H1 (cell line): ENCODE results near the gene POLA1. TPM values are rescaled to one million over a fixed set of nuclear protein-coding genes. Genes with fewer than 3 reads are reported as not detected.
A peak's percentile ranks its signal among the peaks of the same experiment; 100 is the strongest.

Source experiments
- CTCF ChIA-PET: fragments of 300-600 bp; sonication (Branson Sonifier 250); formaldehyde crosslinking; loops from one replicate; lab custom pipeline; 2021; ENCODE audit not compliant: partially characterized antibody; lab: Charles Lee
- POLR2A ChIA-PET: fragments of 300-600 bp; sonication (Branson Sonifier 250); formaldehyde crosslinking; loops from one replicate; lab custom pipeline; 2021; ENCODE audit warnings: inconsistent platforms; ENCODE audit not compliant: partially characterized antibody; lab: Charles Lee
- DNase-seq, 2 experiments: peaks; one replicate each; pipeline versions ENCODE4 v3.0.0 to v3.0.0-alpha.2; 2010 to 2022; ENCODE audit warnings: low spot score in 2 of 2, low read depth in 1 of 2, mixed read lengths in 1 of 2
- FAIRE-seq: peaks from 2 replicates; lab custom pipeline; 2011; peaks lifted over from hg19 to GRCh38; lab: Jason Lieb, UNC
- H2AFZ ChIP-seq: 2 replicates; pipeline ENCODE4 v1.8.1; 2012; ENCODE audit warnings: low read length, inconsistent platforms
- H2AK5ac ChIP-seq: 2 replicates; pipeline ENCODE4 v1.6.1; 2013; ENCODE audit warnings: low read depth, low read length
- H2BK120ac ChIP-seq: replicated peaks from 2 replicates; pipeline ENCODE3; 2013; ENCODE audit warnings: low read depth, low read length, inconsistent platforms
- H2BK12ac ChIP-seq: 2 replicates; pipeline ENCODE4 v1.6.1; 2013; ENCODE audit warnings: low read depth, low read length
- H2BK15ac ChIP-seq: 2 replicates; pipeline ENCODE4 v1.6.1; 2013; ENCODE audit warnings: low read length
- H2BK20ac ChIP-seq: 2 replicates; pipeline ENCODE4 v1.6.1; 2013; ENCODE audit warnings: low read length
- H2BK5ac ChIP-seq: 2 replicates; pipeline ENCODE4 v1.6.1; 2013; ENCODE audit warnings: low read depth, low read length
- H3K14ac ChIP-seq: 2 replicates; pipeline ENCODE4 v1.6.1; 2013; ENCODE audit warnings: inconsistent platforms; ENCODE audit not compliant: insufficient read length
- H3K18ac ChIP-seq: 2 replicates; pipeline ENCODE4 v1.6.1; 2013; ENCODE audit warnings: low read length; ENCODE audit errors: extremely low read depth
- H3K23ac ChIP-seq: 2 replicates; pipeline ENCODE4 v1.6.1; 2013; ENCODE audit warnings: inconsistent platforms; ENCODE audit not compliant: insufficient read length
- H3K23me2 ChIP-seq: 2 replicates; pipeline ENCODE4 v1.6.1; 2013; ENCODE audit warnings: low read depth, low read length
- H3K27ac ChIP-seq: 2 replicates; pipeline ENCODE4 v1.6.1; 2011; ENCODE audit warnings: low read depth, low read length, inconsistent platforms
- H3K27me3 ChIP-seq, 4 experiments: replicated peaks in 1 of 4; 1 replicate in 1 of 4; 2 replicates in 3 of 4; pipeline versions ENCODE4 v1.6.1 to v1.8.1; 2011 to 2013; ENCODE audit warnings: low read length in 3 of 4, mild to moderate bottlenecking in 3 of 4, inconsistent platforms in 2 of 4, mixed read lengths in 2 of 4, moderate library complexity in 1 of 4; ENCODE audit not compliant: control insufficient read depth in 3 of 4, insufficient read depth in 3 of 4; ENCODE audit errors: extremely low read depth in 1 of 4
- H3K36me3 ChIP-seq, 4 experiments: 2 replicates each; pipeline versions ENCODE4 v1.6.1 to v1.8.1; 2011 to 2013; ENCODE audit warnings: mild to moderate bottlenecking in 4 of 4, low read length in 3 of 4, moderate library complexity in 2 of 4, control low read depth in 1 of 4, inconsistent platforms in 1 of 4; ENCODE audit not compliant: insufficient read depth in 4 of 4, control insufficient read depth in 2 of 4
- H3K4ac ChIP-seq: replicated peaks from 2 replicates; pipeline ENCODE3; 2013; ENCODE audit warnings: low read length, low read depth, mixed read lengths, inconsistent platforms; ENCODE audit not compliant: insufficient read length
- H3K4me1 ChIP-seq, 4 experiments: replicated peaks in 1 of 4; 1 replicate in 1 of 4; 2 replicates in 3 of 4; pipeline versions ENCODE4 v1.6.1 to v1.8.1; 2011 to 2013; ENCODE audit warnings: low read length in 3 of 4, inconsistent platforms in 2 of 4, mixed read lengths in 1 of 4; ENCODE audit not compliant: insufficient read depth in 4 of 4, control insufficient read depth in 3 of 4
- H3K4me2 ChIP-seq, 2 experiments: 2 replicates each; pipeline versions ENCODE4 v1.6.1 to v1.8.1; 2011 to 2013; ENCODE audit warnings: low read depth in 2 of 2, low read length in 2 of 2, control low read depth in 1 of 2, inconsistent platforms in 1 of 2, mild to moderate bottlenecking in 1 of 2; ENCODE audit not compliant: insufficient read depth in 1 of 2
- H3K4me3 ChIP-seq, 4 experiments: fragments of 200-600, 300-600 bp in 1 of 4; sonication (generic), shearing (Covaris generic), sonication (Bioruptor Twin) in 1 of 4; 2 replicates each; pipeline versions ENCODE4 v1.5.1 to v1.8.1; 2011 to 2016; ENCODE audit warnings: low read length in 4 of 4, low read depth in 3 of 4, control low read depth in 2 of 4, inconsistent platforms in 2 of 4, mild to moderate bottlenecking in 2 of 4, mixed read lengths in 1 of 4, moderate library complexity in 1 of 4; ENCODE audit not compliant: insufficient read depth in 2 of 4; ENCODE audit errors: extremely low read depth in 1 of 4
- H3K56ac ChIP-seq: replicated peaks from 2 replicates; pipeline ENCODE3; 2013; ENCODE audit warnings: low read depth, mild to moderate bottlenecking, mixed read lengths, low read length, inconsistent platforms; ENCODE audit not compliant: insufficient read length
- H3K79me1 ChIP-seq: 2 replicates; pipeline ENCODE4 v1.6.1; 2013; ENCODE audit warnings: low read depth, low read length, control low read depth
- H3K79me2 ChIP-seq, 2 experiments: 2 replicates each; pipeline versions ENCODE4 v1.6.1 to v1.8.1; 2012 to 2013; ENCODE audit warnings: low read length in 2 of 2, mild to moderate bottlenecking in 2 of 2, inconsistent platforms in 1 of 2; ENCODE audit not compliant: insufficient read depth in 2 of 2, control insufficient read depth in 1 of 2
- H3K9ac ChIP-seq, 4 experiments: replicated peaks in 1 of 4; 1 replicate in 1 of 4; 2 replicates in 3 of 4; pipeline versions ENCODE4 v1.6.1 to v1.8.1; 2011 to 2013; ENCODE audit warnings: low read depth in 3 of 4, low read length in 3 of 4, control low read depth in 2 of 4, mild to moderate bottlenecking in 2 of 4, moderate library complexity in 2 of 4, inconsistent platforms in 1 of 4; ENCODE audit errors: extremely low read depth in 1 of 4
- H3K9me3 ChIP-seq, 2 experiments: 2 replicates each; pipeline versions ENCODE4 v1.6.1 to v1.8.1; 2012 to 2013; ENCODE audit warnings: mild to moderate bottlenecking in 2 of 2, moderate library complexity in 2 of 2, control low read depth in 1 of 2, inconsistent platforms in 1 of 2, low read depth in 1 of 2, low read length in 1 of 2, mixed read lengths in 1 of 2; ENCODE audit not compliant: insufficient read depth in 2 of 2
- H4K20me1 ChIP-seq, 2 experiments: replicated peaks in 1 of 2; 2 replicates each; pipeline versions ENCODE3 to v1.8.1; 2011 to 2013; ENCODE audit warnings: inconsistent platforms in 2 of 2, low read length in 2 of 2, mild to moderate bottlenecking in 1 of 2; ENCODE audit not compliant: insufficient read depth in 2 of 2, control insufficient read depth in 1 of 2
- H4K5ac ChIP-seq: 2 replicates; pipeline ENCODE4 v1.6.1; 2013; ENCODE audit warnings: low read length, low read depth, mixed read lengths, inconsistent platforms; ENCODE audit not compliant: insufficient read length
- H4K8ac ChIP-seq: 2 replicates; pipeline ENCODE4 v1.8.0; 2013; ENCODE audit warnings: mild to moderate bottlenecking, moderate library complexity, low read length, inconsistent platforms; ENCODE audit not compliant: insufficient read depth; ENCODE audit errors: extremely low read depth
- H4K91ac ChIP-seq: replicated peaks from 2 replicates; pipeline ENCODE3; 2013; ENCODE audit warnings: low read length, mixed read lengths, inconsistent platforms; ENCODE audit not compliant: insufficient read length
- CHD1 ChIP-seq: IDR thresholded peaks from 2 replicates; pipeline ENCODE4 v1.6.1; 2012; ENCODE audit warnings: low read depth, low read length, improper control_type of control experiment
- EGR1 ChIP-seq: IDR thresholded peaks from 2 replicates; pipeline ENCODE4 v1.6.1; 2011; ENCODE audit warnings: low read depth, low read length, borderline replicate concordance
- EZH2 ChIP-seq: fragments of 200-600 bp; sonication (generic); IDR thresholded peaks from 2 replicates; pipeline ENCODE4 v1.7.1; 2012; ENCODE audit warnings: low read depth, mild to moderate bottlenecking, moderate library complexity, low read length, inconsistent platforms; ENCODE audit not compliant: severe bottlenecking
- GTF2F1 ChIP-seq: IDR thresholded peaks from 2 replicates; pipeline ENCODE4 v1.6.1; 2012; ENCODE audit warnings: low read depth, low read length, improper control_type of control experiment, borderline replicate concordance
- JUND ChIP-seq: IDR thresholded peaks from 2 replicates; pipeline ENCODE4 v1.6.1; 2011; ENCODE audit warnings: mild to moderate bottlenecking, improper control_type of control experiment, low read length
- POLR2AphosphoS5 ChIP-seq: IDR thresholded peaks from 2 replicates; pipeline ENCODE4 v1.6.1; 2011; ENCODE audit warnings: low read depth, low read length
- RNF2 ChIP-seq: fragments of 200-900, 300-1000 bp; sonication (generic); IDR thresholded peaks from 2 replicates; pipeline ENCODE4 v1.7.1; 2016; ENCODE audit warnings: borderline replicate concordance, low read depth, mild to moderate bottlenecking, antibody characterized with exemption, low read length; ENCODE audit not compliant: poor library complexity, severe bottlenecking; ENCODE audit errors: missing control alignments
- SRF ChIP-seq: IDR thresholded peaks from 2 replicates; pipeline ENCODE4 v1.6.1; 2011; ENCODE audit warnings: mild to moderate bottlenecking, low read depth, low read length, moderate library complexity
- SUZ12 ChIP-seq: fragments of 200-600 bp; sonication (generic); IDR thresholded peaks from 2 replicates; pipeline ENCODE4 v1.6.1; 2012; ENCODE audit warnings: mild to moderate bottlenecking, inconsistent platforms, low read length, moderate library complexity, mixed read lengths
- TAF1 ChIP-seq: IDR thresholded peaks from 2 replicates; pipeline ENCODE4 v1.6.1; 2011; ENCODE audit warnings: mild to moderate bottlenecking, low read depth, low read length
- TBP ChIP-seq: IDR thresholded peaks from 2 replicates; pipeline ENCODE4 v1.6.1; 2011; ENCODE audit warnings: low read depth, low read length, improper control_type of control experiment
- YY1 ChIP-seq: IDR thresholded peaks from 2 replicates; pipeline ENCODE4 v1.6.1; 2011; ENCODE audit warnings: low read depth, mild to moderate bottlenecking, low read length
- WGBS, 2 experiments: shearing (Covaris generic) in 1 of 2; methylation state at CpG; one replicate each; pipeline versions ENCODE4 v1.1.6 to v1.1.7; 2013 to 2015; ENCODE audit warnings: low lambda C conversion rate in 2 of 2, mixed read lengths in 2 of 2, inconsistent platforms in 1 of 2, low coverage in 1 of 2, missing lambda C conversion rate in 1 of 2; ENCODE audit not compliant: insufficient replicate concordance in 2 of 2, insufficient coverage in 1 of 2, insufficient read length in 1 of 2; ENCODE audit errors: extremely low coverage in 1 of 2, missing lambda C conversion rate in 1 of 2; 5-methylcytosine and 5-hydroxymethylcytosine counted together
- polyA plus RNA-seq, 7 experiments: library from polyadenylated mRNA; depleted of rRNA in 3 of 7; stranded (reverse) in 5 of 7; unstranded in 2 of 7; fragments of >200 nt in 5 of 7; fragments of 200-250 nt in 2 of 7; gene quantifications; 1 replicate in 5 of 7; 2 replicates in 1 of 7; 4 replicates in 1 of 7; pipeline versions ENCODE4 v1.2.1 to v1.2.3, GENCODE V29; 2011 to 2013; ENCODE audit warnings: missing spikeins in 2 of 7, mixed read lengths in 2 of 7
- total RNA-seq: library from RNA; stranded (reverse); fragmentation: NEBNext Ultra II Directional; extraction: Animal tissue kit (Norgen Biotek cat#: 25700); gene quantifications from 2 replicates; pipeline ENCODE4 v1.2.1, GENCODE V29; 2021

The POLA1 gene
- total and polyA plus RNA-seq, 2 of the 8 experiments (the other 6 are each of a cell fraction or from before 2014, with no cell fraction given): 5.6 to 34.9 TPM

GRCh38 chrX:25003066-25003849, 309.5 kb downstream of the POLA1 start:
- Histone ChIP-seq H3K23me2 (peaks cover 8% of the 10 kb centered on the region; the same call in 1 of the 2 replicates), H4K91ac (no peak overlapping the region), H2BK5ac (no peak overlapping the region), H3K9me3 (no peaks in the 10 kb centered on the region), H3K79me2 (no peaks in the 10 kb centered on the region), H2BK120ac (no peak overlapping the region), H3K4me2 (peak overlapping the region; percentile 75 to 95), H3K4me3 (peak overlapping the region; percentile 12 to 58 (median 30); a peak in 6 of 8 replicates), H3K4ac (no peak overlapping the region), H2BK12ac (no peak overlapping the region), H4K5ac (no peak overlapping the region), H3K14ac (no peak overlapping the region), H4K8ac (no peak overlapping the region), H3K56ac (no peak overlapping the region), H3K23ac (no peak overlapping the region), H3K27ac (no peak overlapping the region), H3K9ac (no peak overlapping the region), H2BK20ac (no peak overlapping the region), H4K20me1 (peaks cover 2 to 4% of the 10 kb centered on the region in 2 experiments), H3K18ac (no peak overlapping the region), H2BK15ac (no peak overlapping the region), H3K4me1 (peaks cover 0 to 19% (median 10%) of the 10 kb centered on the region in 4 experiments; a peak in 6 of 7 replicates), H2AFZ (no peak overlapping the region), H3K36me3 (peaks cover 0 to 11% (median 0%) of the 10 kb centered on the region in 4 experiments; a peak in 2 of 8 replicates), H2AK5ac (no peak overlapping the region), H3K79me1 (no peaks in the 10 kb centered on the region), H3K27me3 (peaks cover 52 to 84% (median 72%) of the 10 kb centered on the region in 4 experiments)
- DNase-seq: no peak
- 2% methylated on average over 14 of the region's 40 CpGs; no CpG with 5 or more reads in 1 of the 2 experiments for WGBS, 2 experiments
- peak; percentile 24 for FAIRE-seq
- ChIA-PET CTCF (interaction anchor here (1.2 to 2.1 kb wide), 3 partner anchors 8 to 19 kb away, joined by 3 to 8 read pairs (median 4); no protein-coding TSS in a partner anchor), POLR2A (interaction anchor here (0.8 to 2.1 kb wide), 3 partner anchors 8 to 13 kb away, joined by 3 to 5 read pairs (median 4); partner anchors contain the start of gene ARX)
- TF ChIP-seq GTF2F1 (no peak), TBP (no peak), YY1 (no peak), CHD1 (no peak), POLR2AphosphoS5 (no peak), SUZ12 (peak; percentile 76), JUND (no peak), EGR1 (peak; percentile 36; the same call in 1 of the 2 replicates), TAF1 (no peak), SRF (no peak), EZH2 (peak; percentile 24), RNF2 (peak; percentile 90)
